ENCODE data around the gene POLDIP2.

POLDIP2 gene

GRCh38 chr17:28390984-28391383 is 33.7 kb upstream of the POLDIP2 start:
- no peak for TF ChIP-seq EZH2phosphoT487 (IDR thresholded peaks at IDR 0.05; ENCODE audit: borderline replicate concordance)
- no peak for TF ChIP-seq CTCF (conservative IDR thresholded peaks at IDR 0.05; ENCODE audit: low read length)
- Histone ChIP-seq H3K9me3 (ENCODE audit: insufficient read depth, low read depth, low read length) (no peaks in the 10 kb centered on the region), H3K4me2 (ENCODE audit: low read depth, low read length, poor library complexity, severe bottlenecking) (no peak overlapping the region), H3K9me2 (replicated peaks; ENCODE audit: low read depth, low read length) (no peaks in the 10 kb centered on the region), H3K9ac (ENCODE audit: low read depth, low read length, poor library complexity, severe bottlenecking) (no peak overlapping the region), H3K79me2 (ENCODE audit: insufficient read depth, low read length) (no peaks in the 10 kb centered on the region), H2AFZ (ENCODE audit: low read length) (no peak overlapping the region), H3K27me3 (ENCODE audit: insufficient read depth, low read length, poor library complexity, severe bottlenecking) (no peaks in the 10 kb centered on the region), H3K4me3 (ENCODE audit: low read length, poor library complexity, severe bottlenecking) (no peak overlapping the region), H3K36me3 (ENCODE audit: insufficient read depth, low read length) (no peaks in the 10 kb centered on the region), H3F3A (ENCODE audit: low read depth) (no peaks in the 10 kb centered on the region), H3K4me1 (ENCODE audit: insufficient read depth, low read length, poor library complexity, severe bottlenecking) (peaks cover 1% of the 10 kb centered on the region), H4K20me1 (ENCODE audit: insufficient read depth, low read length, poor library complexity, severe bottlenecking) (no peaks in the 10 kb centered on the region)

- H3K36me3 ChIP-seq (ENCODE audit: insufficient read depth, low read length), result no peaks in the 10 kb centered on the region
- peaks cover 5% of the 10 kb centered on the region for H3K4me1 ChIP-seq (ENCODE audit: insufficient read depth, low read length, poor library complexity, severe bottlenecking)
- no peak for TF ChIP-seq EZH2phosphoT487 (IDR thresholded peaks at IDR 0.05; ENCODE audit: borderline replicate concordance)
- no peak for TF ChIP-seq CTCF (conservative IDR thresholded peaks at IDR 0.05; ENCODE audit: low read length)
- no peaks in the 10 kb centered on the region for H4K20me1 ChIP-seq (ENCODE audit: insufficient read depth, low read length, poor library complexity, severe bottlenecking)
- no peak overlapping the region for H2AFZ ChIP-seq (ENCODE audit: low read length)
- H3K9me2 ChIP-seq (replicated peaks; ENCODE audit: low read depth, low read length), result no peaks in the 10 kb centered on the region
- H3F3A ChIP-seq (ENCODE audit: low read depth), result no peaks in the 10 kb centered on the region
- no peaks in the 10 kb centered on the region for H3K79me2 ChIP-seq (ENCODE audit: insufficient read depth, low read length)
- H3K4me2 ChIP-seq (ENCODE audit: low read depth, low read length, poor library complexity, severe bottlenecking), result no peak overlapping the region
- no peak overlapping the region for H3K4me3 ChIP-seq (ENCODE audit: low read length, poor library complexity, severe bottlenecking)
- no peaks in the 10 kb centered on the region for H3K27me3 ChIP-seq (ENCODE audit: insufficient read depth, low read length, poor library complexity, severe bottlenecking)
- no peak overlapping the region for H3K9ac ChIP-seq (ENCODE audit: low read depth, low read length, poor library complexity, severe bottlenecking)
- H3K9me3 ChIP-seq (ENCODE audit: insufficient read depth, low read depth, low read length), result no peaks in the 10 kb centered on the region
Observed at GRCh38 chr17:28390563-28390962, 33.2 kb upstream of the POLDIP2 start.

- Histone ChIP-seq H3K27me3 (ENCODE audit: insufficient read depth, low read length, poor library complexity, severe bottlenecking) (no peaks in the 10 kb centered on the region), H3K9ac (ENCODE audit: low read depth, low read length, poor library complexity, severe bottlenecking) (no peak overlapping the region), H3K4me1 (ENCODE audit: insufficient read depth, low read length, poor library complexity, severe bottlenecking) (peaks cover 10% of the 10 kb centered on the region), H3F3A (ENCODE audit: low read depth) (no peaks in the 10 kb centered on the region), H4K20me1 (ENCODE audit: insufficient read depth, low read length, poor library complexity, severe bottlenecking) (no peaks in the 10 kb centered on the region), H3K36me3 (ENCODE audit: insufficient read depth, low read length) (no peaks in the 10 kb centered on the region), H3K4me3 (ENCODE audit: low read length, poor library complexity, severe bottlenecking) (no peak overlapping the region), H2AFZ (ENCODE audit: low read length) (no peak overlapping the region), H3K79me2 (ENCODE audit: insufficient read depth, low read length) (no peaks in the 10 kb centered on the region), H3K9me2 (replicated peaks; ENCODE audit: low read depth, low read length) (no peaks in the 10 kb centered on the region), H3K9me3 (ENCODE audit: insufficient read depth, low read depth, low read length) (no peaks in the 10 kb centered on the region), H3K4me2 (ENCODE audit: low read depth, low read length, poor library complexity, severe bottlenecking) (no peak overlapping the region)
- no peak for TF ChIP-seq EZH2phosphoT487 (IDR thresholded peaks at IDR 0.05; ENCODE audit: borderline replicate concordance)
Observed at GRCh38 chr17:28390141-28390540, 32.8 kb upstream of the POLDIP2 start.

- H3K36me3 ChIP-seq (ENCODE audit: insufficient read depth, low read length), result no peaks in the 10 kb centered on the region
- H4K20me1 ChIP-seq (ENCODE audit: insufficient read depth, low read length, poor library complexity, severe bottlenecking), result no peaks in the 10 kb centered on the region
- H3K9me3 ChIP-seq (ENCODE audit: insufficient read depth, low read depth, low read length), result no peaks in the 10 kb centered on the region
- H3K27me3 ChIP-seq (ENCODE audit: insufficient read depth, low read length, poor library complexity, severe bottlenecking), result no peaks in the 10 kb centered on the region
- no peak for TF ChIP-seq CTCF (conservative IDR thresholded peaks at IDR 0.05; ENCODE audit: low read length)
- TF ChIP-seq EZH2phosphoT487 (IDR thresholded peaks at IDR 0.05; ENCODE audit: borderline replicate concordance), result no peak
- peaks cover 13% of the 10 kb centered on the region for H3K4me1 ChIP-seq (ENCODE audit: insufficient read depth, low read length, poor library complexity, severe bottlenecking)
- no peaks in the 10 kb centered on the region for H3K9me2 ChIP-seq (replicated peaks; ENCODE audit: low read depth, low read length)
- no peak overlapping the region for H3K4me3 ChIP-seq (ENCODE audit: low read length, poor library complexity, severe bottlenecking)
- no peaks in the 10 kb centered on the region for H3F3A ChIP-seq (ENCODE audit: low read depth)
- no peak overlapping the region for H3K9ac ChIP-seq (ENCODE audit: low read depth, low read length, poor library complexity, severe bottlenecking)
- H2AFZ ChIP-seq (ENCODE audit: low read length), result no peak overlapping the region
- no peaks in the 10 kb centered on the region for H3K79me2 ChIP-seq (ENCODE audit: insufficient read depth, low read length)
- no peak overlapping the region for H3K4me2 ChIP-seq (ENCODE audit: low read depth, low read length, poor library complexity, severe bottlenecking)
Observed at GRCh38 chr17:28388106-28388505, 30.8 kb upstream of the POLDIP2 start.
